SU-DHL-6 (cell line): ENCODE data around the gene BIN2.
"Not testable (repeated sequence)": the region's sequence is repeated elsewhere in the genome, so short reads cannot be mapped to it uniquely, and the experiment has no call there.

Source experiments
- H2AFZ ChIP-seq: fragments of 200-600 bp; sonication (generic); 2 replicates; pipeline ENCODE4 v1.6.1; 2014; ENCODE audit warnings: low read depth, mild to moderate bottlenecking, moderate library complexity, mixed read lengths, antibody characterized with exemption, low read length; ENCODE audit not compliant: severe bottlenecking
- H3F3A ChIP-seq: fragments of 200-600 bp; shearing (Covaris generic); 2 replicates; pipeline ENCODE4 v1.6.0; 2016; ENCODE audit warnings: antibody characterized with exemption, mild to moderate bottlenecking; ENCODE audit not compliant: insufficient read depth
- H3K27ac ChIP-seq: fragments of 200-600 bp; sonication (generic); 2 replicates; pipeline ENCODE4 v1.5.1; 2016; ENCODE audit warnings: low read depth, mild to moderate bottlenecking, low read length, moderate library complexity, mixed read lengths
- H3K27me3 ChIP-seq: fragments of 200-600 bp; sonication (generic), shearing (Covaris generic); 2 replicates; pipeline ENCODE4 v1.6.0; 2014; ENCODE audit warnings: mild to moderate bottlenecking, low read length
- H3K36me3 ChIP-seq: fragments of 200-600 bp; sonication (generic); 2 replicates; pipeline ENCODE4 v1.6.1; 2014; ENCODE audit warnings: mild to moderate bottlenecking, low read length, mixed read lengths
- H3K4me2 ChIP-seq: fragments of 300-600, 200-600 bp; shearing (Covaris generic), sonication (generic); 2 replicates; pipeline ENCODE4 v1.6.0; 2014; ENCODE audit warnings: low read length, low read depth, mild to moderate bottlenecking; ENCODE audit not compliant: poor library complexity, severe bottlenecking
- H3K4me3 ChIP-seq: fragments of 200-600 bp; sonication (generic); 2 replicates; pipeline ENCODE4 v1.5.1; 2014; ENCODE audit warnings: antibody characterized with exemption, low read length, mild to moderate bottlenecking, mixed read lengths; ENCODE audit not compliant: insufficient read depth, poor library complexity, severe bottlenecking
- H3K79me2 ChIP-seq: fragments of 200-600 bp; sonication (generic); 2 replicates; pipeline ENCODE4 v1.6.1; 2014; ENCODE audit warnings: mild to moderate bottlenecking, low read length, moderate library complexity; ENCODE audit not compliant: insufficient read depth
- H3K9ac ChIP-seq: fragments of 200-600 bp; sonication (generic); 2 replicates; pipeline ENCODE4 v1.7.0; 2014; ENCODE audit warnings: mild to moderate bottlenecking, low read length
- H3K9me2 ChIP-seq: fragments of 200-600 bp; sonication (generic); replicated peaks from 2 replicates; pipeline ENCODE4 v1.6.1; 2014; ENCODE audit warnings: low read length; ENCODE audit not compliant: insufficient read depth
- H3K9me3 ChIP-seq: fragments of 200-600 bp; sonication (generic); 2 replicates; pipeline ENCODE4 v1.6.1; 2014; ENCODE audit warnings: low read length, mixed read lengths; ENCODE audit not compliant: insufficient read depth
- H4K20me1 ChIP-seq: fragments of 200-600 bp; sonication (generic); 2 replicates; pipeline ENCODE4 v1.6.1; 2014; ENCODE audit warnings: low read depth, mild to moderate bottlenecking, antibody characterized with exemption, low read length, moderate library complexity, mixed read lengths
- CTCF ChIP-seq: fragments of 200-600 bp; sonication (generic); IDR thresholded peaks from one replicate; pipeline ENCODE4 v1.5.1; 2017; ENCODE audit warnings: antibody characterized with exemption, mild to moderate bottlenecking, low read length, moderate library complexity; ENCODE audit not compliant: insufficient read depth, poor library complexity, severe bottlenecking
- EZH2phosphoT487 ChIP-seq: fragments of 200-600 bp; sonication (generic), shearing (Covaris generic); conservative IDR thresholded peaks from 2 replicates; pipeline ENCODE4 v1.6.1; 2018; ENCODE audit warnings: mild to moderate bottlenecking, antibody characterized with exemption, low read length, moderate library complexity, mixed read lengths

The BIN2 gene

GRCh38 chr12:51285843-51286242, 38.1 kb downstream of the BIN2 start:
- H3F3A ChIP-seq, result no peaks in the 10 kb centered on the region
- no peak overlapping the region for H3K4me2 ChIP-seq
- H3K9me2 ChIP-seq, result no peaks in the 10 kb centered on the region
- H3K9me3 ChIP-seq, result no peaks in the 10 kb centered on the region
- H3K9ac ChIP-seq, result no peak overlapping the region
- no peak overlapping the region for H3K4me3 ChIP-seq
- no peak overlapping the region for H3K27ac ChIP-seq
- no peak overlapping the region for H2AFZ ChIP-seq
- no peaks in the 10 kb centered on the region for H3K36me3 ChIP-seq
- no peaks in the 10 kb centered on the region for H4K20me1 ChIP-seq
- no peaks in the 10 kb centered on the region for H3K27me3 ChIP-seq
- H3K79me2 ChIP-seq, result no peaks in the 10 kb centered on the region
- TF ChIP-seq CTCF (no peak), EZH2phosphoT487 (no peak)

- Histone ChIP-seq H3F3A (no peaks in the 10 kb centered on the region), H3K9me3 (no peaks in the 10 kb centered on the region), H3K9me2 (no peaks in the 10 kb centered on the region), H3K27ac (no peak overlapping the region), H3K79me2 (no peaks in the 10 kb centered on the region), H3K4me2 (no peak overlapping the region), H4K20me1 (no peaks in the 10 kb centered on the region), H3K27me3 (no peaks in the 10 kb centered on the region), H3K9ac (no peak overlapping the region), H3K4me3 (no peak overlapping the region), H2AFZ (no peak overlapping the region), H3K36me3 (no peaks in the 10 kb centered on the region)
- no peak for TF ChIP-seq EZH2phosphoT487
These were observed 42.6 kb downstream of the BIN2 start for GRCh38 chr12:51281202-51281924.

GRCh38 chr12:51275088-51275487, 48.9 kb downstream of the BIN2 start:
- no peak overlapping the region for H3K27ac ChIP-seq
- H3K79me2 ChIP-seq, result no peaks in the 10 kb centered on the region
- H3K9me2 ChIP-seq, result no peaks in the 10 kb centered on the region
- H3K36me3 ChIP-seq, result no peaks in the 10 kb centered on the region
- H3K27me3 ChIP-seq, result no peaks in the 10 kb centered on the region
- no peak overlapping the region for H2AFZ ChIP-seq
- TF ChIP-seq CTCF, result no peak
- no peak for TF ChIP-seq EZH2phosphoT487
- H3F3A ChIP-seq, result no peaks in the 10 kb centered on the region
- no peaks in the 10 kb centered on the region for H4K20me1 ChIP-seq
- no peaks in the 10 kb centered on the region for H3K9me3 ChIP-seq
- no peak overlapping the region for H3K9ac ChIP-seq
- H3K4me3 ChIP-seq, result no peak overlapping the region
- no peak overlapping the region for H3K4me2 ChIP-seq

- H2AFZ ChIP-seq, H3K36me3 ChIP-seq, H3K27me3 ChIP-seq, H3K9me2 ChIP-seq, H3K9ac ChIP-seq, H3F3A ChIP-seq, H3K9me3 ChIP-seq, H4K20me1 ChIP-seq, H3K27ac ChIP-seq, H3K4me3 ChIP-seq, H3K79me2 ChIP-seq, H3K4me2 ChIP-seq: not testable (repeated sequence)
These were observed 51.2 kb downstream of the BIN2 start for GRCh38 chr12:51272810-51273209.
